Astrocyte (in vitro differentiated cells and primary cell): ENCODE data around the gene EIF4G3. TPM values are rescaled to one million over a fixed set of nuclear protein-coding genes. Genes with fewer than 3 reads are reported as not detected.

Experiments used
- DNase-seq: peaks from one replicate; pipeline ENCODE4 v3.0.0-alpha.2; 2010; ENCODE audit warnings: low read depth
- FAIRE-seq: peaks from 2 replicates; lab custom pipeline; 2011; peaks lifted over from hg19 to GRCh38; lab: Jason Lieb, UNC
- H2AFZ ChIP-seq: 2 replicates; pipeline ENCODE4 v1.6.0; 2012; ENCODE audit warnings: low read depth, low read length, inconsistent platforms
- H3K27ac ChIP-seq: 2 replicates; pipeline ENCODE4 v1.5.1; 2011; ENCODE audit warnings: low read depth, low read length, inconsistent platforms
- H3K27me3 ChIP-seq: 2 replicates; pipeline ENCODE4 v1.6.0; 2011; ENCODE audit warnings: low read length, inconsistent platforms; ENCODE audit not compliant: insufficient read depth
- H3K36me3 ChIP-seq: 2 replicates; pipeline ENCODE4 v1.5.1; 2011; ENCODE audit warnings: low read length, inconsistent platforms; ENCODE audit not compliant: insufficient read depth
- H3K4me1 ChIP-seq: 2 replicates; pipeline ENCODE4 v1.5.1; 2011; ENCODE audit warnings: low read length, inconsistent platforms; ENCODE audit not compliant: insufficient read depth
- H3K4me2 ChIP-seq: 2 replicates; pipeline ENCODE4 v1.6.0; 2012; ENCODE audit warnings: low read length, inconsistent platforms
- H3K4me3 ChIP-seq: 2 replicates; pipeline ENCODE4 v1.5.1; 2011; ENCODE audit warnings: low read depth, mild to moderate bottlenecking, low read length, inconsistent platforms; ENCODE audit not compliant: insufficient read depth
- H3K79me2 ChIP-seq: 2 replicates; pipeline ENCODE4 v1.6.0; 2012; ENCODE audit warnings: mild to moderate bottlenecking, low read length, inconsistent platforms; ENCODE audit not compliant: insufficient read depth
- H3K9ac ChIP-seq: 2 replicates; pipeline ENCODE4 v1.6.0; 2012; ENCODE audit warnings: mild to moderate bottlenecking, low read length, inconsistent platforms
- H3K9me3 ChIP-seq: 2 replicates; pipeline ENCODE4 v1.5.1; 2012; ENCODE audit warnings: low read depth, mild to moderate bottlenecking, low read length, inconsistent platforms; ENCODE audit not compliant: insufficient read depth
- H4K20me1 ChIP-seq: 2 replicates; pipeline ENCODE4 v1.6.0; 2012; ENCODE audit warnings: low read length, inconsistent platforms; ENCODE audit not compliant: insufficient read depth
- H3K27ac Mint-ChIP-seq: one replicate; pipeline ENCODE4 v1.8.0; 2021; ENCODE audit warnings: mild to moderate bottlenecking, mixed read lengths; ENCODE audit not compliant: unreplicated experiment
- H3K27me3 Mint-ChIP-seq: one replicate; pipeline ENCODE4 v1.8.0; 2021; ENCODE audit warnings: low read depth, mixed read lengths; ENCODE audit not compliant: unreplicated experiment
- H3K36me3 Mint-ChIP-seq: one replicate; pipeline ENCODE4 v1.8.0; 2021; ENCODE audit warnings: low read depth, mixed read lengths; ENCODE audit not compliant: unreplicated experiment
- H3K4me1 Mint-ChIP-seq: one replicate; pipeline ENCODE4 v1.8.0; 2021; ENCODE audit warnings: low read depth, mixed read lengths; ENCODE audit not compliant: unreplicated experiment
- H3K4me3 Mint-ChIP-seq: one replicate; pipeline ENCODE4 v1.8.0; 2021; ENCODE audit warnings: mild to moderate bottlenecking, moderate library complexity, mixed read lengths; ENCODE audit not compliant: unreplicated experiment
- H3K9me3 Mint-ChIP-seq: one replicate; pipeline ENCODE4 v1.8.0; 2021; ENCODE audit warnings: mild to moderate bottlenecking, mixed read lengths; ENCODE audit not compliant: unreplicated experiment
- EZH2 ChIP-seq: IDR thresholded peaks from 2 replicates; pipeline ENCODE4 v1.6.1; 2012; ENCODE audit warnings: mild to moderate bottlenecking, low read length, inconsistent platforms; ENCODE audit not compliant: insufficient read depth
- total RNA-seq: library from RNA; stranded (reverse); gene quantifications from 2 replicates; pipeline ENCODE4 v1.2.1, GENCODE V29; 2021
- TF ChIP-seq, protein P1 (sequence below): IDR thresholded peaks from 2 replicates; pipeline ENCODE4 v1.5.1; 2011; ENCODE audit warnings: low read depth, mild to moderate bottlenecking, inconsistent platforms, low read length, moderate library complexity; ENCODE audit not compliant: insufficient read depth

Gene EIF4G3
- total RNA-seq, 1 donor from 2014 or later: 76.1 TPM

DNA sequence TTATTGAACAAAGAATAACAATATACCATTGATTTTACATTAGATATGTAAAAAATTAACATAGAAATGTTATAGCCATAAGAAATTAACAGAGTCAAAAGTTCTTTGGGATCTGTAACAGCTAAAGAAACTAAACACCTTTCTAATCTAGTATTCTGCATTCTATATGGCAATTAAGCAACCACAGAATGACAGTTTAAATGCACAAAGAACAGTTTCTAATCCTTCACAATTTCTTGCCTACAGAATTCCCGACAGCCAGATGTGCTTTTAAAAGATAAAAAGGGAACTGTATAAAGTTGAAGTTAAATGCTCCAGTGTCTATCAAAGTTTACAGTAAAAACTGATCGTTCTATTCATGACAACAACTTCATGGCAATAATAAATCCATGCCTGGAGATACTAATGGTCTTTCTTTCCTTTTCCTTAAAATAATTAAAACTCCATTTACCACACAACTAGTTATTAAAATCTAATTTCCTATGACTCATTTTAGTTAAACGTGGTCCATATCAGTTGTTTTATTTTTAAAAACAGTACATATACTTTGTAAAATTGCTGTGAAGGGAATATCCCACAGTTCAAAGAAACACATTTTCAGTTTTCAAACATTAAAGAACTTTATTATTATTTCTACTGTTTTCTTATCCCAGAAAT is 110.2 kb downstream of the EIF4G3 start:
- H3K9me3 ChIP-seq: no peaks in the 10 kb centered on the region
- no peaks in the 10 kb centered on the region for H3K27me3 ChIP-seq
- H3K4me1 ChIP-seq: peaks cover 10% of the 10 kb centered on the region
- no peak overlapping the region for H3K9ac ChIP-seq
- TF ChIP-seq EZH2: no peak
- TF ChIP-seq, protein P1, sequence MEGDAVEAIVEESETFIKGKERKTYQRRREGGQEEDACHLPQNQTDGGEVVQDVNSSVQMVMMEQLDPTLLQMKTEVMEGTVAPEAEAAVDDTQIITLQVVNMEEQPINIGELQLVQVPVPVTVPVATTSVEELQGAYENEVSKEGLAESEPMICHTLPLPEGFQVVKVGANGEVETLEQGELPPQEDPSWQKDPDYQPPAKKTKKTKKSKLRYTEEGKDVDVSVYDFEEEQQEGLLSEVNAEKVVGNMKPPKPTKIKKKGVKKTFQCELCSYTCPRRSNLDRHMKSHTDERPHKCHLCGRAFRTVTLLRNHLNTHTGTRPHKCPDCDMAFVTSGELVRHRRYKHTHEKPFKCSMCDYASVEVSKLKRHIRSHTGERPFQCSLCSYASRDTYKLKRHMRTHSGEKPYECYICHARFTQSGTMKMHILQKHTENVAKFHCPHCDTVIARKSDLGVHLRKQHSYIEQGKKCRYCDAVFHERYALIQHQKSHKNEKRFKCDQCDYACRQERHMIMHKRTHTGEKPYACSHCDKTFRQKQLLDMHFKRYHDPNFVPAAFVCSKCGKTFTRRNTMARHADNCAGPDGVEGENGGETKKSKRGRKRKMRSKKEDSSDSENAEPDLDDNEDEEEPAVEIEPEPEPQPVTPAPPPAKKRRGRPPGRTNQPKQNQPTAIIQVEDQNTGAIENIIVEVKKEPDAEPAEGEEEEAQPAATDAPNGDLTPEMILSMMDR: no peak
- H3K36me3 ChIP-seq: no peaks in the 10 kb centered on the region
- H3K4me3 Mint-ChIP-seq: no peak overlapping the region
- peaks cover 16% of the 10 kb centered on the region for H3K4me1 Mint-ChIP-seq
- FAIRE-seq (no peak), DNase-seq (no peak)
- H3K4me3 ChIP-seq: no peak overlapping the region
- no peaks in the 10 kb centered on the region for H3K9me3 Mint-ChIP-seq
- H2AFZ ChIP-seq: no peak overlapping the region
- H3K4me2 ChIP-seq: no peak overlapping the region
- H3K79me2 ChIP-seq: peaks cover 15% of the 10 kb centered on the region
- H3K36me3 Mint-ChIP-seq: no peaks in the 10 kb centered on the region
- H3K27ac ChIP-seq: no peak overlapping the region
- no peak overlapping the region for H3K27ac Mint-ChIP-seq
- no peaks in the 10 kb centered on the region for H3K27me3 Mint-ChIP-seq
- peaks cover 39% of the 10 kb centered on the region for H4K20me1 ChIP-seq

DNA sequence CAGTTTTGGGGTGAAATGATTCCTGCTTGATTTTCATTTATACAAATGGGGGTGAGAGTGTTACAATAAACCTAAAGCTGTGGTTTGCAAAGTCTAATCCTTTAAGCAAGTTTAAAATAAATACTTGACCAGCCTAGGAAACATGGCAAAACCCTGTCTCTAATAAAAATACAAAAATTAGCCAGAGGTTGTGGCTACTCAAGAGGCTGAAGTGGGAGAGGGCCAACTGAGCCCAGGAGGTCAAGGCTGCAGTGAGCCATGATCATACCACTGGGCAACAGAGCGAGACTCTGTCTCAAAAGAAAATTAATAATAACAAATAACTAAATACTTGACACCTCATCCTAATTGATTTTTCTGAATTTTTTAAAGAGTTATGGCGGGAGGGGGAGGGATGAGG is 110.8 kb downstream of the EIF4G3 start:
- no peaks in the 10 kb centered on the region for H3K9me3 ChIP-seq
- peaks cover 16% of the 10 kb centered on the region for H3K4me1 Mint-ChIP-seq
- H3K36me3 Mint-ChIP-seq: peaks cover 1% of the 10 kb centered on the region
- H3K27ac ChIP-seq: no peak overlapping the region
- H3K9me3 Mint-ChIP-seq: no peaks in the 10 kb centered on the region
- no peaks in the 10 kb centered on the region for H3K27me3 Mint-ChIP-seq
- H4K20me1 ChIP-seq: peaks cover 39% of the 10 kb centered on the region
- peaks cover 16% of the 10 kb centered on the region for H3K79me2 ChIP-seq
- H3K4me1 ChIP-seq: peaks cover 10% of the 10 kb centered on the region
- H3K27ac Mint-ChIP-seq: no peak overlapping the region
- FAIRE-seq (no peak), DNase-seq (no peak)
- H3K36me3 ChIP-seq: no peaks in the 10 kb centered on the region
- H3K4me2 ChIP-seq: no peak overlapping the region
- H3K4me3 ChIP-seq: no peak overlapping the region
- H2AFZ ChIP-seq: no peak overlapping the region
- no peak overlapping the region for H3K9ac ChIP-seq
- no peak for TF ChIP-seq EZH2
- TF ChIP-seq, protein P1: no peak
- no peak overlapping the region for H3K4me3 Mint-ChIP-seq
- no peaks in the 10 kb centered on the region for H3K27me3 ChIP-seq

DNA sequence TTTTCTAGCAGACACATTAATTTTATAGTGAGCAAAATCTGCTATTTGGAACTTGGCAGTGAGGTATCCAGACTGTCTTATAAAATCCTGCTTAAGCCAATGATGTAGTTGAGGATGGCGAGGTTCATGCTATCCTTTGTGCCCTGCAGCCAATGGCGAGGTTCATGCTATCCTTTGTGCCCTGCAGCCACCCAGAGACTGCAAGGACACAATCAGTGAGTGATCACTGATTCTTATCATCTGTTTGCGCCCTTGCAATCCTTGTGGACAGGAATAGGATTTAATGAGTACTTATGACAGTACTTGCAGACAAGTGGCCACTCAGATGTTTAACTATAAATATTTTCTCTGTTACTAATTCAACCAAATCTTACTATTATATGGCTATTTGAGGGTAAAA is 112.6 kb downstream of the EIF4G3 start:
- H3K27ac ChIP-seq: no peak overlapping the region
- no peak overlapping the region for H3K9ac ChIP-seq
- no peaks in the 10 kb centered on the region for H3K36me3 ChIP-seq
- peaks cover 25% of the 10 kb centered on the region for H3K79me2 ChIP-seq
- no peaks in the 10 kb centered on the region for H3K27me3 ChIP-seq
- Mint-ChIP-seq H3K36me3 (peaks cover 1% of the 10 kb centered on the region), H3K4me1 (peaks cover 5% of the 10 kb centered on the region), H3K4me3 (no peak overlapping the region), H3K27ac (peak overlapping the region; percentile 41), H3K27me3 (no peaks in the 10 kb centered on the region), H3K9me3 (no peaks in the 10 kb centered on the region)
- DNase-seq (no peak), FAIRE-seq (no peak)
- no peak overlapping the region for H3K4me3 ChIP-seq
- TF ChIP-seq, protein P1: no peak
- TF ChIP-seq EZH2: no peak
- H3K4me2 ChIP-seq: no peak overlapping the region
- H3K9me3 ChIP-seq: no peaks in the 10 kb centered on the region
- H4K20me1 ChIP-seq: peaks cover 48% of the 10 kb centered on the region
- H3K4me1 ChIP-seq: peaks cover 2% of the 10 kb centered on the region
- H2AFZ ChIP-seq: no peak overlapping the region
